GM12872 (cell line): ENCODE data around the gene AUH.

Experiments
- TF ChIP-seq, protein P1 (sequence below): IDR thresholded peaks from 3 replicates; pipeline ENCODE4 v1.5.1; 2011; ENCODE audit warnings: low read depth, mild to moderate bottlenecking, low read length, moderate library complexity; ENCODE audit not compliant: insufficient read depth

The AUH gene

GRCh38 chr9:91256235-91256634, 105.5 kb downstream of the AUH start:
- TF ChIP-seq, protein P1, sequence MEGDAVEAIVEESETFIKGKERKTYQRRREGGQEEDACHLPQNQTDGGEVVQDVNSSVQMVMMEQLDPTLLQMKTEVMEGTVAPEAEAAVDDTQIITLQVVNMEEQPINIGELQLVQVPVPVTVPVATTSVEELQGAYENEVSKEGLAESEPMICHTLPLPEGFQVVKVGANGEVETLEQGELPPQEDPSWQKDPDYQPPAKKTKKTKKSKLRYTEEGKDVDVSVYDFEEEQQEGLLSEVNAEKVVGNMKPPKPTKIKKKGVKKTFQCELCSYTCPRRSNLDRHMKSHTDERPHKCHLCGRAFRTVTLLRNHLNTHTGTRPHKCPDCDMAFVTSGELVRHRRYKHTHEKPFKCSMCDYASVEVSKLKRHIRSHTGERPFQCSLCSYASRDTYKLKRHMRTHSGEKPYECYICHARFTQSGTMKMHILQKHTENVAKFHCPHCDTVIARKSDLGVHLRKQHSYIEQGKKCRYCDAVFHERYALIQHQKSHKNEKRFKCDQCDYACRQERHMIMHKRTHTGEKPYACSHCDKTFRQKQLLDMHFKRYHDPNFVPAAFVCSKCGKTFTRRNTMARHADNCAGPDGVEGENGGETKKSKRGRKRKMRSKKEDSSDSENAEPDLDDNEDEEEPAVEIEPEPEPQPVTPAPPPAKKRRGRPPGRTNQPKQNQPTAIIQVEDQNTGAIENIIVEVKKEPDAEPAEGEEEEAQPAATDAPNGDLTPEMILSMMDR, result no peak

GRCh38 chr9:91255327-91255726, 106.4 kb downstream of the AUH start:
- TF ChIP-seq, protein P1, result no peak

GRCh38 chr9:91253488-91253887, 108.2 kb downstream of the AUH start:
- TF ChIP-seq, protein P1, result peak; percentile 11; the same call in 1 of the 3 replicates

DNA sequence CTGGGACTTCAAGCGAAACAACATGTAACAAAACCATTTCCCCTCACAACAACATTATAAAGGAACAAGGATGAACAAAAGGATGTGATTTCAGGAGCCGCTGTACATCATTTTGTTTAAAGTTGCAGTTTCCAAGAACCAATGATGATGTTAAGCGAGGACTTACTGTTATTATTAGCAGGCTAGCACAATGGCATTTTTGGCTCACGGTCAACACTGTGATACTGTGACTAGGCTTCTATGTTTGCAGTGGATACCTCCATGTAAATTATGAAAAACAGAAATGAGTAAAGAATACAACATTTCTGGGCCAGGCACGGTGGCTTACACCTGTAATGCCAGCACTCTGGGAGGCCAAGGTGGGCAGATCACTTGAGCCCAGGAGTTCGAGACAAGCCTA, 113.0 kb downstream of the AUH start:
- TF ChIP-seq, protein P1, result no peak

DNA sequence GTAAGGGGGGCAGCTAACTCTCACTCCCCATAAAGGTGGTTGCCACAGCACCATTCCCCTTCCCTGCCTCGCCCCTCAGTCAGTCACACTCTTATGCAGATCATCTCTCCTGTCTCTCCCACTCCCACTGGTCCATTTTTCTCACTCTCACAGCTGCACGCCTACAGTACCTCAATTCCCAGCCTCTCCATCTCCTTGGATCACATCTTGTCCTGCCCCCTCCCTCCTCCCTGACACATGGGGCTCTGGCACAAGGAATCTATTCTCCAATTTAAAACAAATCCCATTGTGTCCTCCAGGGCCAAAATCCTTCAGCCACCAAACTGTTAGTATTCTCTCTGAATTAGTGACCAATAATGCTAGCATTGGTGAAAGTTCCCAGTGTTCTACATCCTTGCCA, 114.4 kb downstream of the AUH start:
- TF ChIP-seq, protein P1, result no peak

DNA sequence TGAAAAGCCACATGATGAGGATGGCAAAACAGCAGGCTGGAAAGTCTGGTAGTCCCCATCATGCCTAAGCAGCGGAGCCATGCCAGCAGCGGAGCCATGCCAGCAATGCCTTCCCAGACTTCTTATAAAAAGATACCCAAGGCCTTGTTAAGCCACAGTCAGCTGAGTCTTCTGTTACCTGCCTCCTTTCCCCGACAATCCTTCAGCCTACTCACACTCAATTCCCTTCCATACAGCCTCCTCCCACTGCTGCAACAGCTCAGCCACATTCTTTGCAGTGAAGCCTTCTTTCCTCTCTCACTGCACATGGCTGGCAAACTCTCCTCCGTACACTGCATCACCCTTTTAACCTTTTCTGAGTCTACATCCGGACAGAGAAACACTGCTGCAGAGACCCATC, 114.9 kb downstream of the AUH start:
- TF ChIP-seq, protein P1, result no peak

DNA sequence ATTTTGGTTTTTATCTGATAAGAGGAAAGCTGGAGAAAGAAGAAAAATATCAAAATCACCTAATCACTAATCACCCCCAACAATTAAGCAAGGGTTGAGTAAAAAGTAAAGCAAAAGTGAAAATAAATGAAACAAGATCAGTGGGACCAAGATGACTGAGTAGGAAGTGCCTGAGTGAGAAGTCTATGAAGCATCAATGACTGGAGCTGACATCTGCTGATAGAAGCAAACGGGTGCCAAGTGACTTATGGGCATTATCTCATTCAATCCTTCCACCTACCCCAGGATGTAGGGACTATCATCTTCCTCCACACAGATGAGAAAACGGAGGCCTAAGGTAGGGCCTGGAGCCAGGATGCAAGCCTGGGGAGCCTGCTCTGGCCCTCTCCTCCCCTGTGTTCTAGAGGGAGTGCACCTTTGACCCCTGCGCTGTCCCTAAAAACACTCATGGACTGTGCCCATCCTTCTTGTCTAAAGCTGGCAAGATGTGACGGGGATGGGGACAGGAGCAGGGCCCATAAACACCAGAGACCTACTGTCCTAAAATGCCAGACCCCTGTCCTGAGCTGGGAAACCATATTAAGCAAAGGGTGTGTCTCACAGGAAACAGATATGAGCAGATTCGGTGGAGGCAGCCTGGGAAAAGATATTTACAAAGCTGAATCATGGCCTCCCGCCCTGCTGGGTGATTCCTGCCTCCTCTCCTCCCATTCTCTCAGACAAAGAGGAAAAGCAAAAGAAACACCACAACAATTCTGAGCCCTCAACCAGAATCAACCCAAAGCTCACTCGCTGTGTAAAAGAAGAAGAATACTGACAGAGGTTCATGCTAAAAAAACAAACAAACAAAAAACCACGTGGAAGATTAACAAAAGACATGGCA, 116.0 kb downstream of the AUH start:
- TF ChIP-seq, protein P1, result no peak
